ENCODE data around the gene MBD6.
"Not testable (repeated sequence)": the region's sequence is repeated elsewhere in the genome, so short reads cannot be mapped to it uniquely, and the experiment has no call there.

The MBD6 gene

DNA sequence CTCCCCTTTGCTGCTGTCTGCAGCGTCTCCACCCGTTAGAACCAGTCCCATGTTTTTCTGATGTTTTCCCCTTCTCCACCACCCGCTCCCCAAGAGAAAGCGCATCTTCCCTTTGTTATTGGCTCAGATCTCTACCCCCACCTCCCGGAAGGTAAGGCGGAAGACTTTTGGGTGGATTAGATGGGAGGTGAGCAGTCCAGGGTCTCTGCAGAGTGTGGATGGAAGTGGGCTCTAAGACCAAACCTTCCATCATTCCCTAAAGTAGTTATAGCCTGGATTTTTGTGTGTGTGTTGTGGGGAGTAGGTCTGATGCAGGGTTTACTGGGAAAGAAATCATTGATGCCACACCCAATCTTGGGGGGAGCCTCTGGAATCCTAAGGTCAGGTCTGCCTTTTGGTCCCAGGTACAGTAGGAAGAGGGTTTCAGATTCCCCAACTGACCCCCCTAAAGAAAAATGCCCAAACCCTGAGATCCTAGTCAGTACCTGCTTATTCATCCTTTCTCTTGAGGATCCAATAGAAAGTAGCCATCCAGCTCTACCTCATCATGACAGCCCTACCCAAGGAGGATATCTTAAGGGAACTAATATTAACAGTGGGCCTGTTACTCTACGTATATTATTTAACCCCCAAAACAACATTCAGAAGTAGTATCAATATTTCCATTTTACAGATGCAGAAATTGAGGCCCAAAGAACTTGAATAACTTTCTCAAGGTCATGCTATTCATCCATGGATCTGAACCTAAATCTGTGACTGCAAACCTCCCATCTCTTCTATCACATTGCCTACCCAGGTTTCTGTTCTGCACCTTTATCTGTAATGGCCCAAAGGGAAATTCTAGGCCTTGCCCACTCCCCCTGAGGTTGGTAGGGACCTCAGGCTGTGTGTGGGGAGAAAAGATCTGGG lies 28.3 kb downstream of the MBD6 start:
- no peak for DNase-seq

DNA sequence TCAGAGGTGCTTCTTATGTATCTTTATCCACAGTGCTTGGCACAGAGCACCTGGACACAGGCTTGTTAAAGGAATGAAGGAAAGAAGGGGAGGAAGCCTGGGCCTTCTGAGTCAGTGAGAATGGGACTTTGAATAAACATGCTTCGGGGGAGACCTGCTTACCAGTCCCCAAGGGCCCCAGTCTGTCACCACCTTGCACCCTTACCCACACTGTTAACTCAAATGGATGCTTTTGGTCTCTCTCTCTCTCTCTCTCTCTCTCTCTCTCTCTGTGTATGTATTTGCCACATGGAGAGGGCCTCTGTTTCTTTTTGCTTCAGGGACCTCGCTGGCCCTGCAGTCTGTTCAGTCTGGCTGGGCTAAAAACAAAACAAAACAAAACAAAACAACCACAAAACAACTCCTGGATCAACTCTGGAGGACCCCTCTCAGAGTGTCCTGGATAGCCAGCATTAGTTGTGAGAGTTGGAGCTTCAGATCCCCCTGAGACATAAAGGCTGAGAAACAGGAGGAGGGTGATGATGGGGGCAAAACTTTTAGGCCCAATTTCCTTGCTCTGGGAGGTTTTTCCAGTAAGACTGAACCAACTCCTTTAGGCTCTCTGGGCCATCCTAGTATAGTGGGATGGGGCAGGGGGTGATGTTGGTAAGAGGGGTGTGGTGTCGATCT lies 29.1 kb downstream of the MBD6 start:
- DNase-seq = no peak

DNA sequence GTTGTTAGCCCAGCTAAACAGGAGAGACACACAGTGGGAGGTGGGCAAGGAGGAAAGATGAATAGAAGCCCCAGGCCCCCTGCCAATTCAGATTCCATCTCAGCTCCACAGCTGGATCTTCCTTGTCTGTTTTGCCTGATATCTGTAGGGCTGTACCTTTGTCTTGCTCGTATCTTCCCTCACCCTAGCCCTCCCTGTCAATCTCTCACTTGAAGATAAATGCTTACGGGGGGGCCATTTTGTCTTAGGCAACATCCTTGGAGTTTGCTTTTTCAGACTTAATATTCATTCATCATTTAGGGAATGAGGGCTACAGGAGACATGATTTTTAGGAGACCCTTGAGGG lies 29.7 kb downstream of the MBD6 start:
- no peak for DNase-seq

DNA sequence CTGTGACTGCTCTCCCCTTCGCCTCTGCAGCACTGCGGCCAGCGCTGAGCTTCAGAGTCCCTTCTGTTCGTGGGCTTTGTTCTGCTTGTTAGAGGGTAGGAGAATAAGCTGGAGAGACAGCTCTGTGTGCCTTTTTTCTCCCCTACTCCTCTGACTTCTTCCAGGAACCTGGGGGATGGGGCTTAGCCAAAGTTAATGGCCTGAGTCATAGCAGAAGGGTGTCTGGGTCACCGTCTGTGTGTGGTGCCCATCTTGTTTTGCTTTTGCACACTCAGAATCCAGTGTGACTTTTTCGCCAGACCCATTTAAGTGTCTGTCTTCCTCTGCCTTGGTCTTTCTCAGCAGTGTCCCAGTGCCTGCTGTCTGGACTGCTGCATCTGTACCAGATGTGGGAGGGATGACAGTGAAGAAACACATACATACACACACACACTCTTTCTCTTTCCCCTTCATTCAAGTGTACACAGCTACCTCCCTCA lies 30.2 kb downstream of the MBD6 start:
- no peak for DNase-seq

DNA sequence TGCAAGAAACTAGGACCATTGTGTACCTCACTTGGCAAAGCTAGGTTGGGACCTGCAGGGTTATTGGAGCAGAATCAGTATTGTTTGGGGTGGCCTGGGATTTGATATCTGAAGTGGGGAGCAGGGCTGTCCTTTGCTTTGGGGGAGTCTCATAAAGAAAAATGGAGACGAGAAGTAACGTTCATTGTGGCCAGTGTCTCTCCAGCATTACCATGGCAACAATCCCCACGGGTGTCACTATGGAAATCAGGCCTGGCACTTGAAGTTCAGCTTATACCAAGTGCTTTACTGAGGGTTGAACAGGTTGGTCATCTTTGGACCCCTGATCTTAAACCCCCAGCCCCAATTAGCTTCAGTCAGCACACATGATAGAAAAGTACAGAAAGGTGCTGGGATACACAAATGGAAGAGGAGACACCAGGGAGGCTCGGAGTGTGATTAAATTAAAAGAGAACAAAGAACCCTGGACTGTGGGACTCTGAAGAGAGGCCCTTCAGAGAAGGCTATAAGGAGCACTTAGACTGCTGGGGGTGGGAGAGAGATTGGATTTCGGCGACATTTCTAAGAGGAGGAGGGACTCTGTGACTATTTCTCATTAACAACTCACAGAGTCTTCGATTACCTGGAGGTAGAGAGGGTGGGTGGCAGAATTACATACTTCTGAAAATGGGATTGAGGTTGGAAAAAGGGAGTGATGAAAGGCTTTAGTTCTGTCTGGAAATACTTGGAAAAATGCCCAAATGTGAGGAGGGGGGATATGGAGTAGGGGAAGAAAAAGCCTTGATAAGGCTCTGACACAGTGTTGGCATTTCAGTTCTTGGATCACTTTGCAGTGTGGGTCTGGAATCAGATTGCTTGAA lies 30.9 kb downstream of the MBD6 start:
- no peak for DNase-seq

GRCh38 chr12:57554453-57554852 lies 31.8 kb downstream of the MBD6 start:
- no peak for DNase-seq

DNA sequence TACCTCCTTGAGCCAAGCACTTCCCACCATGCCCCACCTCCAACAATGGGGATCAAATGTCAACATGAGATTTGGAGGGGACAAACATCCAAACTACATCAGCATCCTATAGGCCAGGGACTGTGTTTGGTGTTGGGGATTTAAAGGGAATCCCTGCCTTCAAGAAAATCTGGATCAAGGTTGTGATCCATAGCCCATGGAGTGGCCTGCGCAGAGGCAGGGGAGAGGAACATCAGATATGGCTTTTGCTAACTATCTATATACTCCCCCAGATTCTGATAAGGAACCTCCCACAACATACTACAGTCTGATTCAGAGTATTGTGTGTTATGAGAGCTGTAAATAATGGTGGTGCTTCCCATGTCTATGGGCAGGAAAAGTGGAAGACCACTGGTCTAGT lies 32.3 kb downstream of the MBD6 start:
- DNase-seq = no peak

GRCh38 chr12:57558864-57559263 lies 36.2 kb downstream of the MBD6 start:
- DNase-seq = no peak

GRCh38 chr12:57560516-57560915 lies 37.9 kb downstream of the MBD6 start:
- no peak for DNase-seq

GRCh38 chr12:57561117-57561516 lies 38.5 kb downstream of the MBD6 start:
- DNase-seq = not testable (repeated sequence)

GRCh38 chr12:57563358-57563757 lies 40.7 kb downstream of the MBD6 start:
- DNase-seq = no peak

DNA sequence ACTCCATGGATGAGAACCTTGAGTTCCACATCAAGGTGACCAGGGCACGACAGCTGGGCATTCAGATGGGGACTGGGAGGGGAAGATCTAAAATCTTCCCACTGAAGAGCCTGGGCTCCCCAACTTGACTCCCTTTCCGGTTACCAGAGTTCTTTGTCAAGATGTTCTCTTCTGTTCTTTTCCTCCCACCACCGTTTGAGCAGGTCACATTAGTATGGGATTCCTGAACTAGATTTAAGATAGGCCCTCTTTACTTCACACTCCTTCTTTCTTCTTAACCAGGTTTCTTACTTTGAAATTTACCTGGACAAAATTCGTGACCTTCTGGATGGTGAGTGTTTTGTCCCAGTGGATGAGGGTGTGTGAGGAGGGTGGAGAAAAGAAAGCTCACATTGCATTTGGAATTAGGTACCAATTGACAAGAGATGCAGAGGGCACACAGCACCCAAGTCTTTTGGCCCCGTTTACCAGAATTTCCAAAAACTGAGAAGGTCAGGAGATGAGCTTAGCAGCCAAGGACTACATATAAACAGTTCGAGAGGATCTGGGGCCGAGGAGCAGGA lies 41.6 kb downstream of the MBD6 start:
- no peak for DNase-seq

DNA sequence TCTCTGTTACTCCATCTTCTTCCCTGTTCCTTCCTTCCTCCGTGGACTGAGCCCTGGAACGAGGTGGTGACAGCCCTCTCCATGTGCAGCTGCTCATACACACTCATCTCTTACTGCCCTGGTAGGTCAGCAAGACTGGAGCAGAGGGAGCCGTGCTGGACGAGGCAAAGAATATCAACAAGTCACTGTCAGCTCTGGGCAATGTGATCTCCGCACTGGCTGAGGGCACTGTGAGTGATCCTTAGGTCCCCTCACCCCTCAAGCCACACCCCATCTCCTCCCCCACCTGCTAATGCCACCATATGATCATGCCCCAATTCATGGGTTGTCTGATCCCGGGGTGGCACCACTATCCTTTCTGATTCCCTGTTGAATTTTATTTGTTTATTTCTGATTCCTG lies 46.2 kb downstream of the MBD6 start:
- DNase-seq = no peak

- DNase-seq = no peak
These were observed 47.2 kb downstream of the MBD6 start for GRCh38 chr12:57569858-57570257.

GRCh38 chr12:57570438-57570837 lies 47.8 kb downstream of the MBD6 start:
- DNase-seq = not testable (repeated sequence)

DNA sequence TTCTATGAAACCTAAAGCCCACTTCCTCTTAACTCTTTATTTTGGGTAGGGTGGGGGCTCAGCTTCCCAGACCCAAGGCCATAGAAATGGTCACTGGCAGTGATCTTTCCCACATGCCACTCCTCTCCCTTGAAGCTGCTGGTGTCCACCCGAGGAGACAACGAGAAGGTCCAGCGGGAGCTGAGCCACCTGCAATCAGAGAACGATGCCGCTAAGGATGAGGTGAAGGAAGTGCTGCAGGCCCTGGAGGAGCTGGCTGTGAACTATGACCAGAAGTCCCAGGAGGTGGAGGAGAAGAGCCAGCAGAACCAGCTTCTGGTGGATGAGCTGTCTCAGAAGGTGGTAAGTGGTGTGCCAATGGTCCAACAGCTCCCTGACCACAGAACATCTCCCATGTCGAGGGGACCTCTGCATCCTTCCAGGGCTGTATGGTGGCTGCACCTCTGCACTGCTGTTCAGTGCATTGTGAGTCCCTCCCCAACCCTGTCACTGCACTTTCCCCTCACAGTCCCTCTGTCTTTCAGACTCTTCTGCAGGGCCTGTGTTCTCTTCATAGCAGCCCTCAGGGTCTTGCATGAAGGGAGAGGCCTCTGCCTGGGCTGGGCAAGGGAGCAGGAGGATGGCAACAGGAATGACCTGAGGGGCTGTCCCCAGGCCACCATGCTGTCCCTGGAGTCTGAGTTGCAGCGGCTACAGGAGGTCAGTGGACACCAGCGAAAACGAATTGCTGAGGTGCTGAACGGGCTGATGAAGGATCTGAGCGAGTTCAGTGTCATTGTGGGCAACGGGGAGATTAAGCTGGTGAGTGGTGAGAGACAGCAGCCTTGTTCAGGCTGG lies 49.5 kb downstream of the MBD6 start:
- no peak for DNase-seq

- no peak for DNase-seq
These were observed 52.2 kb downstream of the MBD6 start for GRCh38 chr12:57574795-57575194.

- DNase-seq = no peak
These were observed 53.4 kb downstream of the MBD6 start for GRCh38 chr12:57575771-57576612.

- no peak for DNase-seq
These were observed 54.1 kb downstream of the MBD6 start for GRCh38 chr12:57576613-57577160.

DNA sequence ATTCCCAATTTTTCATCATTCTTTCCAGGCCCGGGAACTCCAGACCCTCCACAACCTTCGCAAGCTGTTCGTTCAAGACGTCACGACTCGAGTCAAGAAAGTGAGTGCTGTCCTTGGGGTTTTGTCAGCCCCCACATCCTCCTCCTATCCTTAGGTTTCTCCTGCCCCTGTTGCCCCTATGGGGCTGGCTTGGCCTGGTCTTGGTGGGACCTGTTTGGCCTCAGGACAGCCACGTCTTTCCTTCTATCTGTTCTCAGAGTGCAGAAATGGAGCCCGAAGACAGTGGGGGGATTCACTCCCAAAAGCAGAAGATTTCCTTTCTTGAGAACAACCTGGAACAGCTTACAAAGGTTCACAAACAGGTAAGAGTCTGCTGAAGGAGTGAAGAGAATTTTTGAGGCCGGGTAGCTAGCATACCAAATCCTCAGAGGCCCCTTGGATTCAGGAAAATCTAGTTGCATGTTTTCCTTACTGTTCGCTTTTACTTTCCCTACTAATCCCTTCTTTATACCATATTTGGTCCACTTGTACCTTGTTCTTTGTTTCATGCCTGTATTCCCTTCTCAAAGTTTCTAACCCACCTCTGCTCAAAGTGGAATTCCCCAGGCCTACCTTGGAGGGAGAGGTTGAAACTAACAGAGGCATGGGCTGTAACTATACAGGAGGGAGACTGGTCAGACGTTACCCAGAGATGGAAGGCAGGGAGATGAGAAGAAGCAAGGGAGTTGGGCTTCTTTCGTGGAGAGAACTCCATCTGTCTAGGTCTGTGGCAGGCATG lies 55.5 kb downstream of the MBD6 start:
- no peak for DNase-seq
